SIG-M5 treated with dmso at 0.1 percent for 504 hours (cell line): ENCODE data around the gene OGDH.

ENCODE experiments used
- DNase-seq: peaks from one replicate; lab custom pipeline; 2025; ENCODE audit not compliant: unreplicated experiment; lab: John Stamatoyannopoulos, UW

OGDH gene

DNA sequence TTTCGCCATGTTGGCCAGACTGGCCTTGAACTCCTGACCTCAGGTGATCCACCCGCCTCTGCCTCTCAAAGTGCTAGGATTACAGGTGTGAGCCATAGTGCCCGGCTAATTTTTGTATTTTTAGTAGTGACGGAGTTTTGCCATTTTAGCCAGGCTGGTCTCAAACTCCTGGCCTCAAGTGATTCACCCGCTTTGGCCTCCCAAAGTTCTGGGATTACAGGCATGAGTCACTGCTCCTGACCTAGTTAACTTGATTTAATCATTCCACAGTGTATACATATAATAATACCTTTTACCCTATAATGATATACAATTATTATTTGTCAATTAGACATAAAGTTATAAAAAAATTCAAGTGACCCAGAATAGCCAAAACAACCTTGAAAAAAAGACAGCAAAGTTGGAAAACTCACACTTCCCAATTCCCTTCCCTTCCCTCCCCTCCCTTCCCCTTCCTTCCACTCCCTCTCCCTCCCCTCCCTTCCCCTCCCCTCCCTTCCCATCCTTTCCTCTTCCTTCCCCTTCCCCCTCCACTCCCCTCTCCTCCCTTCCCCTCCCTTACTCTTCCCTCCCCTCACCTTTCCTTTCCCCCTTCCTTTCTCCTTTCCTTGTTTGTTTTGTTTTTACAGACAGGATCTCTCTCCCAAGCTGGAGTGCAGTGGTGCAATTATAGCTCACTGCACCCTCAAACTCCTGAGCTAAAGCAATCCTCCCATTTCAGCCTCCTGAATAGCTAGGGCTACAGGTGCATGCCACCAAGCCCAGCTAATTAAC lies 127.5 kb downstream of the OGDH start:
- DNase-seq: no peak

DNA sequence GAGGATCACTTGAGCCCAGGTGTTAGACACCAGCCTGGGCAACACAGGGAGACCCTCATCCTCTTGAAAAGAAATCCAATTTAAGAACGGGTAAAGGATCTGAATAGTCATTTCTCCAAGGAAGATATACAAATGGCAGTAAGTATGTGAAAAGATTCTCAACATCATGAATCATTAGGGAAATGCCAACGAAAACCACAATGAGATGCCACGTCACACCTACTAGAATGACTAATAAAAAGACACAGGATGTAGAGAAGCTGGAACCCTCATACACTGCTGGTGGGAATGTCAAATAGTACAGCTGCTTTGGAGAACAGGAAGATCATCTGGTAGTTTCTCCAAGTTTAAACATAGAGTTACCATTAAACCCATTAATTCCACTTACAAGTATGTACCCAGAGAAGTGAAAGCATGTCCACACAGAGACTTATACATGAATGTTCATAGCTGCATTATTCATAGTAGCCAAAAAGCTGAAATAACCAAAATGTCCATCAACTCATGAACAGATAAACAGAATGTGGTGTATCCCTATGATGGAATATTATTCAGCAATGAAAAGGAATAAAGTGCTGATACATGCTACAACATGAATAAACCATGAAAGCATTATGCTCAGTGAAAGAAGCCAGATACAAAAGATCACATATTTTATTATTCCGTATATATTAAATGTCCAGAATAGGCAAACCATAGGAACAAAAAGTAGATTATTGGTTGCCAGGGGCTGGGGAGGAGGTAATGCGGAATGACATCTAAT lies 129.2 kb downstream of the OGDH start:
- DNase-seq: peak; percentile 33

DNA sequence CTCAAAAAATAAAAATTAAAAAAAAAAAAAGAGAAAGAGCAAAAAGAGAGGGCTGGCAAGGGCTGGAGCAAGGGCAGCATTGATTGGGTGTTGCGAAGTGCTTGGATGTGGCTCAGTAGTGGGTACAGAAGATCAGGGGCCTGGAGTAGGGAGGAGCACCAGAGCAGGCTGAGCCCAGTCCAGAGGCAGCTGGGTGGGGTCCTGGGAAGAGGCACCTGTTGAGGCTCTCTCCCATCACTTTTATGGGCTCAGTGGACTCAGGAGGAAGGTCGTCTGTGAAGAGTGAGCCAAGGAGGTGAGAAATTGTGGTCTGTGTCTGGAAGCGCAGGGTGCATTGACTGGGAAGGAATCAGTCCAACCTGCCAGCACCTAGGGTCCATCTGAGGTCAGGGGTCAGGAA lies 130.5 kb downstream of the OGDH start:
- DNase-seq: no peak

DNA sequence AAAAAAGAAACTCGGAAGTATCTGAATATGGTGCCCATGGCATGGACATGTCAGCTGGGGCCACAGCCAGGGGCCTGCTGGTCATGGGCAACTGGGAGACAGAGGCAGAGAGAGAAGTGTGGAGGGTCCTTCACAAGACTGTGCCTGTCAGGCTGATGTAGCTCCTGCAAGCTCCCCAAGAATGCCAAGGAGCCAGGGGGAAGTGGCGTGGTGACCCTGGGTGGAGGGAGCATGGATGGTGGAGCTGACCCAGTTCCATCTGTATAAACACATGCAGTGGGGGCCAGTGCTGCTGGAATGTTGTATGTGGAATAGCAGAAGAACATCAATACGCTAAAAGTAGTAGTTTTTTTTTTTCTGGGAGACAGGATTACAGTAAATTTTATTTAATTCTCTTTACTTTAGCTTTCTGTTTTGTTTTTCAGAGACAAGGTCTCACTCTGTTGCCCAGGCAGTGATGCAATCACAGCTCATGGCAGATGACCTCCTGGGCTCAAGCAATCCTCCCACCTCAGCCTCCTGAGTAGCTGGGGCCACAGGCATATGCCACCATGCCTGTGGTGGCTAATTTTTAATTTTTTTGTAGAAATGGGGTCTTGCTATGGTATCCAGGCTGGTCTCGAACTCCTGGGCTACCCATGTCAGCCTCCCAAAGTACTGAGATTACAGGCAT lies 131.8 kb downstream of the OGDH start:
- DNase-seq: no peak

DNA sequence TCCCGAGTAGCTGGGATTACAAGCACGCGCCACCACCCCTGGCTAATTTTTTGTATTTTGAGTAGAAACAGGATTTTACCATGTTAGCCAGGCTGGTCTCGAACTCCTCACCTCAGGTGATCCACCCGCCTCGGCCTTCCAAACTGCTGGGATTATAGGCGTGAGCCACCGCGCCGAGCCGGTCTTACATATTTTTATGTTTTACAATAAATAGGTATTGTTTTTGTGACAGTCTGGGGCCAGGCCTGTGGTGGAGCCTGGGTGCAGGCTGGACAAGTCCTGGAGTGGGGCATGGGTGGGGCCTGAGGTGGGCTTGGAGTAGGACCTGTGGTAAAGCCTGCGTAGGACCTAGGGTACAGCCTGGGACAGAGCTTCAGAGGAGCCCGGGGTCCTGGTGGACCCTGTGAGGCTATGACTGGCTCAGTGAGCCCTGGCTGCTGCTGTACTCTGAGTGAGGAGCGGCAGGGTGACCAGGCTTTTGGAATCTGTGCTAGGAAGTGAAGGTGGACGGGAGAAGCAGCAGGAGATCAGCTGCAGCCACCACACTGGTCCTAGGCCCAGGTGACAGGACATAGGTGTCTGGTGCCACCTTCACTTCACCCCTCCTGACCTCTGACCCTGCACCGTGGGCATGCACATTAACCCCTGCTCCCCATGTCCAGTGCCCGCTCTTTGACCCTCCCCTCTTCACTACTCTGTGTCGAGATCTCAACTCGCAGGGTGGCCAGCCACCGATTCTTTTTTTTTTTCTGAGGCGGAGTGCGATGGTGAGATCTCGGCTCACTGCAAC lies 132.6 kb downstream of the OGDH start:
- DNase-seq: no peak

DNA sequence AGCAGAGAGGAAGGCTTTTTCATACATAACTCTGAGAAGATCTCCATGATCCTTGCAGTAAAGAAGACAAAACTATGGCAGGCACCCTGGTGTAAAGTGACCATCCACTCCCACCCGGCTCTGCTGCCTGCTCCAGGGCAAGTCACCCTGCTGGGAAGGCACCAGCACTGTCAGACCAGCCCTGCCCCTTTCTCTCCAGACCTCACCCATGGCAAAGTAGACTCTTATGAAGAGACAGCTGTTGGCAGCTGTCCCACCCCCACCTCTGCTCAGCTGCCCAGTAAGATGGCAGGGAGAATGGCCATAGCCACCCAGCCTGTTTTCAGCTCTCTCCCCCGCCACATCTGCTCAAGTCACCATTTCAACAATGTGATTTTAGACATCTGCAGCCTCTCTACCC lies 133.6 kb downstream of the OGDH start:
- DNase-seq: no peak

DNA sequence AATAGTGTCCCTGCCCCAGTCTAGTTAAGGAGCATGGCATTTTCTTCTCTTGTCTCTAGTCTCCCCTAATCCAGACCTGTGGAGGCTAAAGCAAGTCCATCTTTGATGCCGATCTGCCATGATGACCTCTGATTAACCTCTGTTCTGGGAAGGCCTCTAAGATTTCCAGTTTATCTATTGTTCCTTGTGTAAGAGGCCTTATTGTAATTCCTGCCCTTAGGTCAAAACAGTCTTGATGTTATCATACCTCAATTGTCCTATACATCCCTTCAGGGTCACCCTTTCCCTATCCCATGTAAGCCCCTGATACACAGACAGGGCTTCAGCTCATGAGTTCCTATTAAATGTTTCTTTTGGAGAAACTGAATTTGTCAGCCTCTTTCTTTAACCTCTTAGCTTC lies 137.3 kb downstream of the OGDH start:
- DNase-seq: no peak

DNA sequence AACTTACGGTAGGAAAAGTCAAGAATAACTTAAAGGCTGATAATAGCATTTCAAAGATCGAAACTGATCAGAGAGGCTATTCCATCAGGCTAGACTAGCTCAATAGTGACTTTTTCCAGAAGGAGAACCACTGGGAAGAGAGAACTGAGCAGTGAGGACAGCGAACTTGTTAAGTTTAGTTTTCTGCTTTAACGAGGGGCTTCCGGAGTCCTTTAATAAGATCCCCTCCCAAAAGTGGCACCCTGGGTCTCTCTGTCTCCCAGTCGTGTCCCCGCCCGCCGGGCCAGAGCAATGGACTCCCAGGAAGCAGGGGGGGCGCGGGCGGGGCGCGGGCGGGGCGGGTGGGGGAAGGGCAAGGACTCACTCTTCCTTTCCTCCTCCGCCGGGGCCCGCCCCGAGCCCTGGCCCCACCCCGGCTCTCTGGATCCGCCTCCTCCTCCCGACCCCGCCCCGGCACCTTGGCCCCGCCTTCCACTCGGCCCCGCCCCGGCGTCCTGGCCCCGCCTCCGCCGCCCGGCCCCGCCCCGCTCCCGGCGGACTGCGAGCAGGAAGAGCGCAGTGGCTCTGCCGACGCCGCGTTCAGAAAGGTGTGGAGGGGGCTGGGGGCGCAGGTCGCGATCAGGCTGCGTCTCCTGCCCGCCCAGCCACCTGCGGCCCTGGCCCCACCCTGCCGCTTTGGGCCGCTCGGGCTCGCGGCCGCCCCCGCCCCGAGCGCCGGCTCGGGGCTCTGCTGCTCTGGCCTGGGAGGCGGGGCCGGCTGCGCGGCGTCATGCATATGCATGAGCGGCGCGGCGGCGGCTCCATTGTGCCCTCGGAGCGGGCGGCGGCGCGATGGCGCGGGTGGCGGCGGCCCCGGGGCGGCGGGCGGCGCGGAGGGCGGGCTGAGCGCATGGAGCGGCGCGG lies 141.9 kb downstream of the OGDH start, which contains the start of gene ZMIZ2:
Gene ZMIZ2 (plus strand): TSS at position 803 of the 903 bp plus-strand sequence. CDS start 7,403 bp downstream, outside the sequence.
- peak; percentile 81 for DNase-seq

DNA sequence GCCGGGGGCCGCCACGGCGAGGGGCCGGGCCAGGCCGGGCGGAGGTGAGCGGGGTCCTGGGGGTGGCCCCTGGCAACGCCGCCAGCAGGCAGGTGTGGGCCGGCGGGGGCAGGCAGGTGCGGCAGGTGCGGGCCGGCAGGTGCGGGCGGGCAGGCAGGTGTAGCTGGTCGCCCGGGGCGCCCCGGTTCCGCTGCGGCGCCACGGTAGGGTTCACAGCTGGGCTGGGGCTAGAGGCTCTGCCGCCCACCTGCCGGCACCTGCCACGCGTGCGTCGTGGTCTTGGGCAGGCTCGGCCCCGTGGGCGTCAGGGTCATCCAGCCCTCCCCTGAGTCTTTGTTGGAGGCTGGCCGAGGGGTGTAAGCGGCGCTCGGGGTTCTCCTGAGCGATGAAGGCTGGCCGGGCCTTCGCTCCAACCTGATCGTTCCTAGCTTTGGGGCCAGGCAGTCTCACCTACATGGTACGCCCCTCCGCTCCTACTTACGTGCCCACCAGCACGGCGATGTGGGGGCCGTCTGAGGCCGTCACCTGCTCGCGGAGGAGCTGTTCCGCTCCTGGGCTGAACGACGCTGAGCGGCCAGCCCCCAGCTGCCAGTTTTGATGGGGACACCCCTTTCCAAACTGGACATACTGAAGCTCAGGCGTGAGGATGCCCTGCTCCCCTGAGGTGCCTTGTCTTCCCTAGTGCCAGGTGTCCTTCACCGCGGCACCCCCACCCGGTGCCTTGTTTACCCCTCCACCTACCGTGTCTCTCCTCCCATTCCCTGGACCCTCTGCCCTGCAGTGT lies 142.7 kb downstream of the OGDH start:
- no peak for DNase-seq

DNA sequence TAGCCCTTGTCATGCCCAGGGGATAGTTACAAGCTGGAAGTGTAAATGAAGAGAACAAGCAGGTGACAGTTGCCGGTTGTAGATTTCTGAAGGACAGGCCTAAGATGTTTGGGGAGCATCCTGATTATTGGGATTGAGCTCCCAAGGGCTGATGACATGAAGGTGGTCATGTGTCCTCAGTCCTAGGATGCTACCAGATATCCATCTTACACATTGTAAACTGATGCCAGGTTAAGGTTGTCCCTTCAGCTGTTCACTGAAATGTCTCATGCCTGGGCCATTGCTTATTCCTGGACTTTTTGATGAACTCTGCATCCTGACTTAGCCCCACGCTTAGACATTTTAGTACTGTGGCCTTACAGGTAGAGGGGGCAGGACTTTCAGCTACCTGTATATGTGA lies 143.6 kb downstream of the OGDH start:
- no peak for DNase-seq

DNA sequence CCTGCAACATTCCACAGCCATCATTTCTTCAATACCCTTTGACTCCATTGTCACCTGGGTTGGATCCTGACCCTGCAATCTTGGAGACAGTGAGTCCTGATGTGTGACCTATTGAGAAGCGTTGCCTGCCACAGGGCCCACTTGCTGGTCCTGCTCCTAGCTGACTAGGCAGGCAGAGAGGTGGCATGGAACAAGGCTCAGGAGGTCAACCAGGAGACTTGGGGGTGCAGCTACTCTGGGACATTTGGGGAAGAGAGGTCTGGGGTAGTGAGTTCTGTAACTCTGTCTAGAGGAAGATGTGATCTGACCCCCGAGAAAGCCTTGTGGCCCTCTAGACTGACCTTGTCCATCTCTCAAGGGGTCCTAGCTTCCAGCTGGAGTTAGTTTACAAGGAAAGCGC lies 144.0 kb downstream of the OGDH start:
- no peak for DNase-seq

DNA sequence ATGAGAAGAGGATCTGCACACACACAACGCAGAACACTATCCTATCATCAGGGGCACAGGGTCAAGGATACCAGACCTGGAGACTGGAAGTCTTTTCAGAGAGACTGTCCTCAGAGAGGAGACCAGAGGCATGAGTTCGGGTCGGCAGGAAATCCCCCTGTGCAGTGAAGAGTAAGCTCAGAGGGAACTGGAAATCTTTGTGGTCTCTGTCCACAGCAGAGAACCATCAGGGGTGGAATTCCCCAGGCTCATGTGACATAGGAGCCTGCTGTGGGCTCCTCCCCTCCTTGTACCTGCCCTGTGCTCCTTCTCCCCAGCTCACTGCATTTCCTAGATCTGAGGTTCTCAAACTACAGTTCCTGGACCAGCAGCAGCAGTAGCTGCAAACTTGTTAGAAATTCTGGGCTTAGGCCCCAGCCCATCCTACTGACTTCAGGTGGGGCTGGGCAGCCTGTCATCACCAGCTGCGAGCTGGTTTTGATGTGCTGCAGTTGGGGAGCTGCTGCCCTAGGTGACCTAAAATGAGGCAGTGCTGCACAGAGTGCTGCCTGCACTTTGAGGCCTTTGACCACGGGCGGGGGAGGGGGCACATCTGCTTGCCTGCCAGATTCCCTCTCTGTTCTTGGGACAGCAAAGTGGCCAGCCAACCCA lies 144.6 kb downstream of the OGDH start:
- no peak for DNase-seq

DNA sequence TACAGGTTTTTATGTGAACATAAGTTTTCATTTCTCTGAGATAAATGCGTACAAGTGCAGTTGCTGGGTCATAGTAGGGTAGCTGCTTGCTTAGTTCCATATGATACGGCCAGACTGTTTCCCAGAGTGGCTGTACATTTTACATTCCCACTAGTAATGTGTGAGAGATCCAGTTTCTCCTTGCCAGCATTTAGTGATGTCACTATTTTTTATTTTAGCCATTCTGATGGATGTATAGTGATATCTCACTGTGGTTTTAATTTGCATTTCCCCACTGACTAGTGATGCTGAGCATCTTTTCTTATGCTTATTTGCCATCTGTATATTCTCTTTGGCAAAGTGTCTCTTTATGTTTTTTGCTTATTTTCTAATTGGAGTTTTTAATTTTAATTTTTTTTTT lies 146.4 kb downstream of the OGDH start:
- no peak for DNase-seq

DNA sequence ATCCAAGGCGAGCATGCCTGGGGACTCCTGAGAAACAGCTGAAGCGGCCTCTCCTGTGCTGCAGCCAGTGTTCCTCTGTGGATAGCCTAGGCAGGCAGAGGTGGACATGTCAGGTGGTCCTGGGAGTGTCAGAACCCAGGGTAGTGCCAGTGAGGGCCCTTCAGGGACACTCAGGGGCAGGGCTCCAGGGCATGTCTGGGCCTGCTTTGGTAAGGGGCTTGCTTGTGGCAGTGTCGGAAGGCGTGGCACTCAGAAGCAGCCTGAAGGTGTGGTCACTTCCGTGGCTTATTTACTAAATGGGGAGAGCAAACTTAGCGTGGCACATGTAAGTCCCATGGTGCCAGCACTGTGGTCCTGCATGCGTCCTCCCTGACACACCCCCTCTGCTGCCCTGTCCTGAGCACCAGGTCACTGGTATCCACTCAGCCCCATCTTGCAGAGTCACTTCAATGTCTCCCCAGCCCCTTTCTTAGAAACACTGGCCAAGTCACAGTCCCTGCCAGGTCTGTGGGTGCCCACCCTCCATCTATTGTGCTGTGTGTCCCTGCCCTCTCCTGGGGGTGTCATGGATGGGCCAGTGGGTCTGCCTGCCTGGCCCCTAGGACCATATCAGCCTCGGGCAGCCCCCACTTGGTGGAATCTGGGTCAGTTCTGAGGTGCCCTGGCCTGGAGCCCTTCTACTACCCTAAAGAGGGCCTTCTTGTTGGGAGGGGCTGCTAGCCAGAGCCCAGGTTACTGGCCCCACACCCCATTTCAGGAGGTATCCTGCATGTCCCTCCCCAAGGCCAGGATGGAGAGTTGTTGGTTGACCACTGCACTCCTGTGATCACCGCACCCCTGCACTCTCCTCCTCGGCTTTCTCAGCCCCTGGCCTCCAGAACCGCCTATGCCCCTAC lies 148.6 kb downstream of the OGDH start:
- DNase-seq: no peak

DNA sequence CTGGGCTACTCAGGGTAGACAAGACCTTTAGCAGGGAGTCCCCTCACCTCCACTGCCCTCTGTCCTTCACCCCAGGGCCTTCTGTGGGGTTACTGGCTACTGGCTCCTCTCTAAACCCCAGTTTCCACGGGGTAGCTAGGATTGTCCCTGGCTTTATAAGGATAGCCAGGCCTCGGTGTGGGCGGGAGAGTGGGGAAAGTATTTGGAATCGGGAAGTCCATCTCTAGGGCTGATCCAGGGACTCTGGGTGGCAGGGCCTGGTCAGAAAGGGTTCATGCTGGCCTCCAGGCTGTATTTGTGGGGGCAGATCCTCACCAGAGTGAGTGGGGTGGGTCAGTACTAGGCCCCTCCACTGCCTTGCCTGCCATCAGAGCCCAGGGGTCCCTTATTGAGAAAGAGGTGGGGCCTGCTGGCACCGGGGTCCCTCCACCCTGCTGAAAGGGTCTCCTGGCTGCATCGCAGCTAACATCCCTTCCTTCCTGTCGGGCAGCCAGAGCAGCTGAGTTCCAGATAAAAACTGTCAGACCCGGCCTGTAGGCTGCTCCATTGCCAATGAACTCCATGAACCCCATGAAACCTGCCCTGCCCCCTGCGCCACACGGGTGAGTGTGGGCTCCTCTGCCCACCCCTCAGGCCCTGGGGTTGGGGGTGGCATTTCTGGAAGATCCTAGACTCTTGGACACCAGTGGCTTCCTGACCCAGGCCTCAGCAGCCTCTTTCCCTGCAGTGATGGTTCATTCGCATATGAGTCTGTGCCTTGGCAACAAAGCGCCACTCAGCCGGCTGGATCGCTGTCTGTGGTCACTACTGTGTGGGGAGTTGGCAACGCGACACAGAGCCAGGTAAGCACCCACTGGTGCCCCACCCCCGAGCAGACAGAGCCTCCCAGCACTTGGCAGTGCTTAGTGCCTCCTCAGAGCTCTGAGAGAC lies 149.5 kb downstream of the OGDH start:
- no peak for DNase-seq

DNA sequence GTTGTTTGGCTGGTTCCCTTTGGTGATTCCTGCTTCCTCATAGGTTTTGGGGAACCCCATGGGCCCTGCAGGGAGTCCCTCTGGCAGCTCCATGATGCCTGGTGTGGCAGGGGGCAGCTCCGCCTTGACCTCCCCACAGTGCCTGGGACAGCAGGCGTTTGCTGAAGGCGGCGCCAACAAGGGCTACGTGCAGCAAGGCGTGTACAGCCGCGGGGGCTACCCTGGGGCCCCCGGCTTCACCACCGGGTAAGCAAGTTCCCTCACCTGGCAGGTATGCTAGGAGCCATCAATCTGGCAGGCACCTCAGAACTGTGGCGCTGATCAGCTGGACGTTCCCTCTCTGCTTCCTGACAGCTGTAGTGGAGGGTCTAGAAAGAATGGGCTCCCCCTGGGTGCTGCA lies 150.5 kb downstream of the OGDH start:
- no peak for DNase-seq

DNA sequence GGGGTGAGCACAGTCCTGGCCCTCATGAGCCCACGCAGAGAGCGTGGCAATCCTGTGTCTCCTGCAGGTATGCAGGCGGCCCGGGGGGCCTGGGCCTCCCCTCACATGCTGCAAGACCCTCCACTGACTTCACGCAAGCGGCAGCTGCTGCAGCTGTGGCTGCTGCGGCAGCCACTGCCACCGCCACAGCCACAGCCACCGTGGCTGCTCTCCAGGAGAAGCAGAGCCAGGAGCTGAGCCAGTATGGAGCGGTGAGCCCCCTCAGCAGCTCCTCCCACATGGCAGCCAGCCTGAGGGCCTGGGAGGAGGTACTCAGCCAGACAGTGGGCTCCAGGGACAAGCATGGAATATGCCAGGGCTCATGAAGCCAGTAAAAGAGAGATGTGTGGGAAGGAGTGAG lies 150.9 kb downstream of the OGDH start:
- DNase-seq: no peak
